ENCODE data around the gene IGHMBP2. TPM values are rescaled to one million over a fixed set of nuclear protein-coding genes. Genes with fewer than 3 reads are reported as not detected.

The IGHMBP2 gene
- total RNA-seq, 4 donors from 2014 or later, result 25.2 to 195 (median 111) TPM

DNA sequence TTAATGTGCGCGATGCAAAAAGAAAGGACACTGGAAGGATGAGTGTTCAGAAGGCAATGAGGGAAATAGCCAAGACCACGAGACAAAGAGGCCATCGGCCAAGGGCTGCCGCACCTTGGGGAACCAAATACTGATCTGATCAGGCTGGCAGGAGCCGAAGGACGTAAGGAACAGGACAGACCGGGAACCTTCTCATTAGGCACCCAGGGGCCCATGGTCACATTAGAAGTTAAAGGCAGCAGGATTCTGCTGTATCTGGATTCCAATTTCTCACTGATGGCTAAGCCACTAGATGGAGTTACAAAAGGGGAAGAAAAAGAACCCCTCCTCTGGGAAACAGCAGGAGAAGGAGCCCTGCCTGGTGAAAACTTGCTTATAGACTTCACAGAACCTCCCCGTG lies 33.2 kb upstream of the IGHMBP2 start:
- TF ChIP-seq, protein P1, sequence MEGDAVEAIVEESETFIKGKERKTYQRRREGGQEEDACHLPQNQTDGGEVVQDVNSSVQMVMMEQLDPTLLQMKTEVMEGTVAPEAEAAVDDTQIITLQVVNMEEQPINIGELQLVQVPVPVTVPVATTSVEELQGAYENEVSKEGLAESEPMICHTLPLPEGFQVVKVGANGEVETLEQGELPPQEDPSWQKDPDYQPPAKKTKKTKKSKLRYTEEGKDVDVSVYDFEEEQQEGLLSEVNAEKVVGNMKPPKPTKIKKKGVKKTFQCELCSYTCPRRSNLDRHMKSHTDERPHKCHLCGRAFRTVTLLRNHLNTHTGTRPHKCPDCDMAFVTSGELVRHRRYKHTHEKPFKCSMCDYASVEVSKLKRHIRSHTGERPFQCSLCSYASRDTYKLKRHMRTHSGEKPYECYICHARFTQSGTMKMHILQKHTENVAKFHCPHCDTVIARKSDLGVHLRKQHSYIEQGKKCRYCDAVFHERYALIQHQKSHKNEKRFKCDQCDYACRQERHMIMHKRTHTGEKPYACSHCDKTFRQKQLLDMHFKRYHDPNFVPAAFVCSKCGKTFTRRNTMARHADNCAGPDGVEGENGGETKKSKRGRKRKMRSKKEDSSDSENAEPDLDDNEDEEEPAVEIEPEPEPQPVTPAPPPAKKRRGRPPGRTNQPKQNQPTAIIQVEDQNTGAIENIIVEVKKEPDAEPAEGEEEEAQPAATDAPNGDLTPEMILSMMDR (IDR thresholded peaks at IDR 0.05), result peak in 1 of 5 experiments; percentile 5
- TF ChIP-seq EP300 (IDR thresholded peaks at IDR 0.05; ENCODE audit: low read depth) (no peak), POLR2A (IDR thresholded peaks at IDR 0.05) (no peak), POLR2AphosphoS5 (IDR thresholded peaks at IDR 0.05) (no peak)
- Histone ChIP-seq H3K27me3 (no peaks in the 10 kb centered on the region), H3K36me3 (no peaks in the 10 kb centered on the region), H3K27ac (peak overlapping the region in 3 of 4 donors; percentile 15 to 47 (median 38)), H3K4me3 (peak overlapping the region; percentile 6 to 58 (median 38)), H3K9me3 (no peaks in the 10 kb centered on the region), H3K4me1 (peaks cover 3 to 15% (median 5%) of the 10 kb centered on the region in 4 donors)
- intact Hi-C loops (cut with DNase I; ENCODE audit: low total_unique reads) (no loop called here), in situ Hi-C loops (cut with MboI; ENCODE audit: low pct_ligation_motif_present in 1 of 4, low pct_unique_long_range_greater_than_20kb in 1 of 4, low sequenced_read_pairs in 3 of 4) (no loop called here)
- 39 to 54% methylated on average over 6 to 9 of the region's 9 CpGs for WGBS, 2 donors (ENCODE audit: low coverage in 1 of 2)
- no peak for DNase-seq

DNA sequence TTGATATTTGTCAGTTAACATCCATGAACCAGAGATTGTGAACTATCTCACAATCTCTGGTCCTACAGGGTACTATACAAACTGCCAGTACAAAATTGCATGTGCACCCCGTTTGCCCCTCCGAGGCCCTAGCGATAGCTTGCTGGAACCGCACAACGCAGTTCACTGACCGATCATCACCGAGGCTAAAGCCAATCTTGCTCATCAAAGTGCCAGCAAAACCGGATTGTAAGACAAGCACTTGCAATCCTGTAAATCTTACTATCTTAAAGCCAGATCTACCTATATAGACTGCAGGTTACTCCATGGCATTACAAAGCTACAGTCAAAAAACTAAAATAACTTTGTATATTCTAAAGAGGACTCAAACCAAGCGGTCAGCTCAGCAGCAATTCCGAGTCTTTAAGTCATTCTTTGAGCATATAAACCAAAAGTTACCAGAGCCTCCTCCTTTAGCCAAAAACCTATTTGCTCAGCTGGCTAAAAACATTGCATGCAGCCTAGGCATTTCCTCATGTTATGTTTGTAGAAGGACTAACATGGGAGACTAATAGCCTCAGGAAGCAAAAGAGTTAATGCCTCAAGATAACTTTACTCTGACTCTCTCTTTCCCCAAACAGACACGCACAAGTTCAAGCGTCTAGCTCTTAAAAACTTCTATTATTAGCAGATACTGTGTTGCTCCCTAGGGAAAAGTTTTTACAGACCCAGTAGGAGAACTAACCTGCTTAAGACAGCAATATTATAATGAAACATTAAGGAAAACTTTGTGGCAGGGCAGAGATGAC lies 31.3 kb upstream of the IGHMBP2 start:
- no peak for DNase-seq
- in situ Hi-C loops (cut with MboI; ENCODE audit: low pct_ligation_motif_present in 1 of 4, low pct_unique_long_range_greater_than_20kb in 1 of 4, low sequenced_read_pairs in 3 of 4), result no loop called here

DNA sequence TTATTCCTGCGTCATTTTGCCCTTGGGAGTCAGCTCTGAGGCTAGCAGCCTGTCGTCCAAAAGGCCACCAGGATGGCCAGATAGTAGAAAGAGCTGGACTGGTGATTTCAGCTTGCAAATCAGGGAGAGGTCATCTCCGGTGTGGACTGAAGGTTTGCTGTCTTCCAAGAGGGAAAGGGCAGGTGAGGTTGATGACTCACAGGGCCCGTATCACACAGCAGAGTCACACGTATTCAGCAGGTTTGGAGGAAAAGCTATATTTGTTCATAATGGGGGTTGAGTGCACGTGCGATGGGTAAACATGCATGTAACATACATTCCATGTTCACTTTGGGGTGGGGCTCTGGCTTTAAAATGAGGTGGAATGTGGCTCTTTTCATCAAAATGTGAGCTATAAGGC lies 25.7 kb upstream of the IGHMBP2 start:
- no peak overlapping the region for H3K4me3 ChIP-seq
- in situ Hi-C loops (cut with MboI; ENCODE audit: low pct_ligation_motif_present in 1 of 4, low pct_unique_long_range_greater_than_20kb in 1 of 4, low sequenced_read_pairs in 3 of 4) (no loop called here), intact Hi-C loops (cut with DNase I; ENCODE audit: low total_unique reads) (no loop called here)
- 84 to 93% methylated on average over 3 to 7 of the region's 7 CpGs for WGBS, 2 donors (ENCODE audit: low coverage in 1 of 2)
- H3K36me3 ChIP-seq, result no peaks in the 10 kb centered on the region
- no peaks in the 10 kb centered on the region for H3K27me3 ChIP-seq
- no peak for DNase-seq
- TF ChIP-seq POLR2AphosphoS5 (IDR thresholded peaks at IDR 0.05) (no peak), POLR2A (IDR thresholded peaks at IDR 0.05) (no peak), EP300 (IDR thresholded peaks at IDR 0.05; ENCODE audit: low read depth) (no peak)
- TF ChIP-seq, protein P1 (IDR thresholded peaks at IDR 0.05), result no peak
- H3K27ac ChIP-seq, result no peak overlapping the region
- H3K9me3 ChIP-seq, result no peaks in the 10 kb centered on the region
- no peaks in the 10 kb centered on the region for H3K4me1 ChIP-seq

More for the DNA sequence above, 31.3 kb upstream of the IGHMBP2 start:
- H3K36me3 ChIP-seq, result no peaks in the 10 kb centered on the region
- no peak overlapping the region for H3K27ac ChIP-seq
- TF ChIP-seq POLR2AphosphoS5 (IDR thresholded peaks at IDR 0.05) (no peak), POLR2A (IDR thresholded peaks at IDR 0.05) (no peak), EP300 (IDR thresholded peaks at IDR 0.05; ENCODE audit: low read depth) (no peak)
- TF ChIP-seq, protein P1 (IDR thresholded peaks at IDR 0.05), result no peak
- no peaks in the 10 kb centered on the region for H3K9me3 ChIP-seq
- H3K4me3 ChIP-seq, result no peak overlapping the region
- 38 to 69% methylated on average over 3 to 12 of the region's 12 CpGs for WGBS, 2 donors (ENCODE audit: low coverage in 1 of 2)
- H3K4me1 ChIP-seq, result peaks cover 3 to 15% (median 5%) of the 10 kb centered on the region in 4 donors
- no peaks in the 10 kb centered on the region for H3K27me3 ChIP-seq
- intact Hi-C loops (cut with DNase I; ENCODE audit: low total_unique reads), result no loop called here

DNA sequence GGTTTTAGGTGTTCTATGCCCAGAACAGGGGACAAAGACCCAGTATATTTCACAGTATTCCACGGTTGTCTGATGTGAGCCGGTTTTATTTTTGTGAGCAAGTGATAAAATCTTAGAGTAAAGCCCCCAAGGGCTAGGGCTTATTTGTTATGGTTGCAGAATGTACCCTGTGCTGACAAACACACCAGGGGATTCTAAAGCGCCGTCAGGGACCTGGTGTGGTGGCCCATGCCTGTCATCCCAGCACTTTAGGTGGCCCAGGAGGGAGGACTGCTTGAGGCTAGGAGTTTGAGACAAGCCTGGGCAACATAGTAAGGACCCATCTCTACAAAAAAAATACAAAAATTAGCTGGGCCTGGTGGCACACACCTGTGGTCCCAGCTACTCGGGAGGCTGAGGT lies 22.8 kb upstream of the IGHMBP2 start:
- WGBS, 2 donors (ENCODE audit: low coverage in 1 of 2), result 98 to 100% methylated on average over 3 to 5 of the region's 5 CpGs
- no peaks in the 10 kb centered on the region for H3K9me3 ChIP-seq
- in situ Hi-C loops (cut with MboI; ENCODE audit: low pct_ligation_motif_present in 1 of 4, low pct_unique_long_range_greater_than_20kb in 1 of 4, low sequenced_read_pairs in 3 of 4), result no loop called here

More for the DNA sequence above, 22.8 kb upstream of the IGHMBP2 start:
- Histone ChIP-seq H3K27me3 (no peaks in the 10 kb centered on the region), H3K36me3 (no peaks in the 10 kb centered on the region), H3K4me3 (no peak overlapping the region), H3K4me1 (no peaks in the 10 kb centered on the region), H3K27ac (no peak overlapping the region)
- TF ChIP-seq EP300 (IDR thresholded peaks at IDR 0.05; ENCODE audit: low read depth) (no peak), POLR2AphosphoS5 (IDR thresholded peaks at IDR 0.05) (no peak), POLR2A (IDR thresholded peaks at IDR 0.05) (no peak)
- TF ChIP-seq, protein P1 (IDR thresholded peaks at IDR 0.05), result no peak
- no peak for DNase-seq
- intact Hi-C loops (cut with DNase I; ENCODE audit: low total_unique reads), result no loop called here
